ENCODE measurements around the gene PNPLA3.

The PNPLA3 gene

DNA sequence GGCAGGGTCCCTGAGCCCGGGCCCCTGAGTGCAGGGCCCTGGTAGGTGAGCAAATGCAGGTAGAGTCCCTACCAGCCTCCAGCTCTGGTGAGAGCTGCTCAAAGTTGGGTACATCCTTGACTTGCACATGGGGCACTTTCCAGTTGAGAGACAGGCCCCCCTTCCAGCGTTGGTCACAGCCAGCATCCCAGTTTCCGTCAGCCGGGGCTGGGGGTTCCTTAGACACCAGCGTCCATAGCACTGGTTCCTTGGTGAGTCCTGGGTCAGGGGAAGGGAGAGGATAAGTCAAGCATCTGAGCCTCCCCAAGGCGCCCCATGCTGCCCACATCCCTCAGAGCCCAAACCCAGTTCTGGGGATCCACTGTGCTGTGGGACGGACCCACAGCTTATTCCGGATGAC lies 37.4 kb upstream of the PNPLA3 start:
- TF ChIP-seq TAF1 (IDR thresholded peaks at IDR 0.05; ENCODE audit: borderline replicate concordance, insufficient read depth, low read length) = no peak
- no peak for TF ChIP-seq FOXP2 (optimal IDR thresholded peaks at IDR 0.05; ENCODE audit: borderline replicate concordance, extremely low read depth, extremely low read length, insufficient read depth)
- TF ChIP-seq, protein P1, sequence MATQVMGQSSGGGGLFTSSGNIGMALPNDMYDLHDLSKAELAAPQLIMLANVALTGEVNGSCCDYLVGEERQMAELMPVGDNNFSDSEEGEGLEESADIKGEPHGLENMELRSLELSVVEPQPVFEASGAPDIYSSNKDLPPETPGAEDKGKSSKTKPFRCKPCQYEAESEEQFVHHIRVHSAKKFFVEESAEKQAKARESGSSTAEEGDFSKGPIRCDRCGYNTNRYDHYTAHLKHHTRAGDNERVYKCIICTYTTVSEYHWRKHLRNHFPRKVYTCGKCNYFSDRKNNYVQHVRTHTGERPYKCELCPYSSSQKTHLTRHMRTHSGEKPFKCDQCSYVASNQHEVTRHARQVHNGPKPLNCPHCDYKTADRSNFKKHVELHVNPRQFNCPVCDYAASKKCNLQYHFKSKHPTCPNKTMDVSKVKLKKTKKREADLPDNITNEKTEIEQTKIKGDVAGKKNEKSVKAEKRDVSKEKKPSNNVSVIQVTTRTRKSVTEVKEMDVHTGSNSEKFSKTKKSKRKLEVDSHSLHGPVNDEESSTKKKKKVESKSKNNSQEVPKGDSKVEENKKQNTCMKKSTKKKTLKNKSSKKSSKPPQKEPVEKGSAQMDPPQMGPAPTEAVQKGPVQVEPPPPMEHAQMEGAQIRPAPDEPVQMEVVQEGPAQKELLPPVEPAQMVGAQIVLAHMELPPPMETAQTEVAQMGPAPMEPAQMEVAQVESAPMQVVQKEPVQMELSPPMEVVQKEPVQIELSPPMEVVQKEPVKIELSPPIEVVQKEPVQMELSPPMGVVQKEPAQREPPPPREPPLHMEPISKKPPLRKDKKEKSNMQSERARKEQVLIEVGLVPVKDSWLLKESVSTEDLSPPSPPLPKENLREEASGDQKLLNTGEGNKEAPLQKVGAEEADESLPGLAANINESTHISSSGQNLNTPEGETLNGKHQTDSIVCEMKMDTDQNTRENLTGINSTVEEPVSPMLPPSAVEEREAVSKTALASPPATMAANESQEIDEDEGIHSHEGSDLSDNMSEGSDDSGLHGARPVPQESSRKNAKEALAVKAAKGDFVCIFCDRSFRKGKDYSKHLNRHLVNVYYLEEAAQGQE (IDR thresholded peaks at IDR 0.05; ENCODE audit: insufficient read depth in 1 of 2, low read depth in 2 of 2, low read length in 2 of 2) = no peak
- no peak for TF ChIP-seq SIN3A (IDR thresholded peaks at IDR 0.05; ENCODE audit: borderline replicate concordance, insufficient read depth, low read length)
- no peak for TF ChIP-seq POLR2AphosphoS5 (IDR thresholded peaks at IDR 0.05; ENCODE audit: low read depth, low read length)

DNA sequence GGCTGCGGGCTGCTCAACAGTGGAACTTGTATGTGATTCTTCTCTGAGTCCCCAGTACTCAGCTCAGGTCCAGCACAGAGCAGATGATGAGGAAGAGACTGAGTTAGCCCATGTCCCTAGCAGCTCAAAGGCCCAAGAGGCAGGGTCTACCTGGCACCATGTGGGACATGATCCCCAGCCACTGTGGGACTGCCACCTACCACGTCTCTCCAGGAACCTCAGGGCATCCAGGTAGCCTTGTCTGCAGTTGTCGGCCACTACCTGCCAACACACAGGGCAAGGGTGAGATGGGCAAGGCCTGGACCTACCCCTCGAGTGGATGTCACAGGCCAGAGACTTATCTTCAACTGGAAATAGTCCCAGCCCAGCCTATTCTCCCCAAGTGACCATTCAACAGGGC lies 36.2 kb upstream of the PNPLA3 start:
- TF ChIP-seq SIN3A (IDR thresholded peaks at IDR 0.05; ENCODE audit: borderline replicate concordance, insufficient read depth, low read length) (no peak), POLR2AphosphoS5 (IDR thresholded peaks at IDR 0.05; ENCODE audit: low read depth, low read length) (no peak), TAF1 (IDR thresholded peaks at IDR 0.05; ENCODE audit: borderline replicate concordance, insufficient read depth, low read length) (no peak), FOXP2 (optimal IDR thresholded peaks at IDR 0.05; ENCODE audit: borderline replicate concordance, extremely low read depth, extremely low read length, insufficient read depth) (no peak)
- TF ChIP-seq, protein P1 (IDR thresholded peaks at IDR 0.05; ENCODE audit: insufficient read depth in 1 of 2, low read depth in 2 of 2, low read length in 2 of 2) = no peak

DNA sequence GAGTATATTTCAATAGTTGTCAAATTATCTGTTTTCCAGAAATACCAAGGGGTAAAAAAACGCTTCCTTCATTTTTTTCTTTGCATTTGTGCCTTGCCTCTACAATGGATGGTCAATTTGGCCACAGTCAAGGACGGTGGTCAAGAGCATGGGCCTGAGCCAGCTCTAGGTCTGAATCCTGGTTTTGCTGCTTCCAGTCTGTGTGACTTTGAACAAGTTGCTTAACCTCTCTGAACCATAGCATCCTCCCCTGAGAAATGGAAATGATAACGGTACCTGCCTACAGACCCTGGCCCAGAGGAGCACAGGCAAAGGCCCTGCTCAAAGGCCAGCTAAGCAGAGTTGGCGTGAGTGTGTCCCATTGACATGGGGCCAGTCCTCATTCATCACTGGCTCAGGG lies 34.9 kb upstream of the PNPLA3 start:
- TF ChIP-seq FOXP2 (optimal IDR thresholded peaks at IDR 0.05; ENCODE audit: borderline replicate concordance, extremely low read depth, extremely low read length, insufficient read depth) (no peak), SIN3A (IDR thresholded peaks at IDR 0.05; ENCODE audit: borderline replicate concordance, insufficient read depth, low read length) (no peak), POLR2AphosphoS5 (IDR thresholded peaks at IDR 0.05; ENCODE audit: low read depth, low read length) (no peak), TAF1 (IDR thresholded peaks at IDR 0.05; ENCODE audit: borderline replicate concordance, insufficient read depth, low read length) (no peak)
- TF ChIP-seq, protein P1 (IDR thresholded peaks at IDR 0.05; ENCODE audit: insufficient read depth in 1 of 2, low read depth in 2 of 2, low read length in 2 of 2) = no peak

DNA sequence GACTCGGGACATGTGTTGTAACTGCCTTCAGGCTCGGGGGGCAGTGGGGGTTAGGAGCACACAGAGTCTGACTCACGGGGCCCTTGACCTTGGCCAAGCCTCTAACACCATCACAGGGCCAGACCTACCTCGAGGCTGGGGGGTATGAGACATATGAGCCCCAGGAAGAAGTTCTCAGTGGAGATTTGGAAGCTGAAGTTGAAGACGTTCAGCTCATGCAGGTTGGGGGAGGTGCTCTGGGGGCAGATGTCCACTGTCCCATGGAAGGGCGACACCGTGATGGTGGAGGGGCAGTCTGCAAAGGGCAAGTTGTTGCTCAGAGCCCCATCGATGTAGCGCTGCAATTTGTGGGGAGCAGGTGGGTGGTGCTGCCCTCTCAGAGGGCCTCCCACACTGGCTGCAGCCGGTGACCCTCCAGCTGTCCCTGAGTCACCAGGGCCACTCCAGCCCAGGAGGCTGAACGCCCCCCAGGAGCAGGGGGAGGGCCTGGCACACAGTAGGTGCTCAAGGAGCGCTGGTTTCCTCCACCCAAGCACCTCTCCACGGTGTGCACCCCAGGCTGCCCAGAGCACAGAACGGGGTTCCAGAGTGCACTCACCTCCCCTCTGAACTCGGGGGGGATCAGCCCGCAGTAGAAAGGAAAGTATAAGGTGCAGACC lies 34.3 kb upstream of the PNPLA3 start:
- TF ChIP-seq TAF1 (IDR thresholded peaks at IDR 0.05; ENCODE audit: borderline replicate concordance, insufficient read depth, low read length) (no peak), POLR2AphosphoS5 (IDR thresholded peaks at IDR 0.05; ENCODE audit: low read depth, low read length) (no peak), FOXP2 (optimal IDR thresholded peaks at IDR 0.05; ENCODE audit: borderline replicate concordance, extremely low read depth, extremely low read length, insufficient read depth) (no peak), SIN3A (IDR thresholded peaks at IDR 0.05; ENCODE audit: borderline replicate concordance, insufficient read depth, low read length) (no peak)
- TF ChIP-seq, protein P1 (IDR thresholded peaks at IDR 0.05; ENCODE audit: insufficient read depth in 1 of 2, low read depth in 2 of 2, low read length in 2 of 2) = no peak

Measured in PFSK-1 (cell line).